Osteocyte (in vitro differentiated cells): ENCODE data around the gene TENM4. TPM values are rescaled to one million over a fixed set of nuclear protein-coding genes. Genes with fewer than 3 reads are reported as not detected.

Experiments
- DNase-seq: peaks from one replicate; pipeline ENCODE4 v3.0.0; 2021; ENCODE audit warnings: mixed read lengths; ENCODE audit not compliant: unreplicated experiment; ENCODE audit errors: extremely low spot score
- H3K27ac Mint-ChIP-seq: one replicate; pipeline ENCODE4 v1.8.0; 2021; ENCODE audit warnings: mild to moderate bottlenecking, mixed read lengths; ENCODE audit not compliant: unreplicated experiment
- H3K27me3 Mint-ChIP-seq: one replicate; pipeline ENCODE4 v1.8.0; 2021; ENCODE audit warnings: mixed read lengths; ENCODE audit not compliant: unreplicated experiment
- H3K36me3 Mint-ChIP-seq: one replicate; pipeline ENCODE4 v1.8.0; 2021; ENCODE audit warnings: mixed read lengths; ENCODE audit not compliant: unreplicated experiment
- H3K4me1 Mint-ChIP-seq: one replicate; pipeline ENCODE4 v1.8.0; 2021; ENCODE audit warnings: mixed read lengths; ENCODE audit not compliant: unreplicated experiment
- H3K4me3 Mint-ChIP-seq: one replicate; pipeline ENCODE4 v1.8.0; 2021; ENCODE audit warnings: mild to moderate bottlenecking, moderate library complexity, mixed read lengths; ENCODE audit not compliant: unreplicated experiment
- H3K9me3 Mint-ChIP-seq: one replicate; pipeline ENCODE4 v1.8.0; 2021; ENCODE audit warnings: mixed read lengths; ENCODE audit not compliant: unreplicated experiment
- total RNA-seq: library from RNA; stranded (reverse); gene quantifications from 2 replicates; pipeline ENCODE4 v1.2.1, GENCODE V29; 2021
- TF ChIP-seq, protein P1 (sequence below): fragments of 200-600 bp; sonication (generic); IDR thresholded peaks from 2 replicates; pipeline ENCODE4 v1.5.0; 2021; ENCODE audit warnings: antibody characterized with exemption, mild to moderate bottlenecking, moderate library complexity

Gene TENM4
- total RNA-seq, 1 donor from 2014 or later = 74.1 TPM

DNA sequence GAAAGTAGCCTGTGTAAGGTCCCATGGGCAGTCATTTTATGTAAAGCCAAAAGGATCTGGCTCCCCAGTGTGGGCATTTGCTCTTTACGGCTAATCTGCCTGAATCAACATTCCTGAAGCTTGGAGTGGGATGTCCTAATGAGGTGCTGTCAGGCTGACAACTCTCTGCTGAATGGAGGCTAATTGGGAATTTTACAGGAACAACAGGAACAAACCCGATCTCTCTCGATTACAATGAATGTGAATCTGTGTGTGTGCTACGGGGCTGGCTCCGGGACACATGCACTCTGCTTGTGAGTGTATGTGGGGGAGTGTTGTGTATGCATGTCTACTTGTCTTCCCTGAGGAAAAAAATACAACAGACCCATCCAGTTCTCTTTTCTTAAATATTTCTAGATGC is 415.2 kb downstream of the TENM4 start:
- TF ChIP-seq, protein P1, sequence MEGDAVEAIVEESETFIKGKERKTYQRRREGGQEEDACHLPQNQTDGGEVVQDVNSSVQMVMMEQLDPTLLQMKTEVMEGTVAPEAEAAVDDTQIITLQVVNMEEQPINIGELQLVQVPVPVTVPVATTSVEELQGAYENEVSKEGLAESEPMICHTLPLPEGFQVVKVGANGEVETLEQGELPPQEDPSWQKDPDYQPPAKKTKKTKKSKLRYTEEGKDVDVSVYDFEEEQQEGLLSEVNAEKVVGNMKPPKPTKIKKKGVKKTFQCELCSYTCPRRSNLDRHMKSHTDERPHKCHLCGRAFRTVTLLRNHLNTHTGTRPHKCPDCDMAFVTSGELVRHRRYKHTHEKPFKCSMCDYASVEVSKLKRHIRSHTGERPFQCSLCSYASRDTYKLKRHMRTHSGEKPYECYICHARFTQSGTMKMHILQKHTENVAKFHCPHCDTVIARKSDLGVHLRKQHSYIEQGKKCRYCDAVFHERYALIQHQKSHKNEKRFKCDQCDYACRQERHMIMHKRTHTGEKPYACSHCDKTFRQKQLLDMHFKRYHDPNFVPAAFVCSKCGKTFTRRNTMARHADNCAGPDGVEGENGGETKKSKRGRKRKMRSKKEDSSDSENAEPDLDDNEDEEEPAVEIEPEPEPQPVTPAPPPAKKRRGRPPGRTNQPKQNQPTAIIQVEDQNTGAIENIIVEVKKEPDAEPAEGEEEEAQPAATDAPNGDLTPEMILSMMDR = no peak
- no peaks in the 10 kb centered on the region for H3K36me3 Mint-ChIP-seq
- H3K9me3 Mint-ChIP-seq = no peaks in the 10 kb centered on the region
- no peaks in the 10 kb centered on the region for H3K27me3 Mint-ChIP-seq
- H3K4me3 Mint-ChIP-seq = no peak overlapping the region
- no peak overlapping the region for H3K27ac Mint-ChIP-seq
- peaks cover 2% of the 10 kb centered on the region for H3K4me1 Mint-ChIP-seq
- no peak for DNase-seq

DNA sequence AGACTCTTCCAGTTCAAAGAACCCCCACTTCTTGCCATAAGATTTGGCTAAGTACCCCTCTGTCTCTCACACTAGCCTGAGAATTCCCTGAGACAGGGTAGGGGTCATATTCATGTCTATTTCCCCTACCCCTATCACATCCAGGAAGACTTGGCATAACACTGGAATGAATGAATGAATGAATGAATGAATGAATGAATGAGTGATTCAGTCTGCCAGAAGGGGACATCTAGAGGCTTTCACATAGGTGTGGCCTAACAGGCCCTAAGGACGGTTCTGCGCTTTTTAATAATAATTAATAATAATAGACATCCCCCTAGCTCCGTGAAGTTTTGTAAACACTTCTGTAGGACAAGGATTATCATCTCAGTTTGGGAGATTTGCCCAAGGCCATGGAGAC is 415.7 kb downstream of the TENM4 start:
- peaks cover 2% of the 10 kb centered on the region for H3K4me1 Mint-ChIP-seq
- no peak overlapping the region for H3K27ac Mint-ChIP-seq
- no peaks in the 10 kb centered on the region for H3K36me3 Mint-ChIP-seq

GRCh38 chr11:79022265-79022664 is 418.6 kb downstream of the TENM4 start:
- H3K4me1 Mint-ChIP-seq = peaks cover 10% of the 10 kb centered on the region
- H3K9me3 Mint-ChIP-seq = no peaks in the 10 kb centered on the region
- no peak for DNase-seq
- H3K4me3 Mint-ChIP-seq = no peak overlapping the region
- no peaks in the 10 kb centered on the region for H3K36me3 Mint-ChIP-seq
- TF ChIP-seq, protein P1 = no peak
- H3K27me3 Mint-ChIP-seq = no peaks in the 10 kb centered on the region
- H3K27ac Mint-ChIP-seq = no peak overlapping the region

More for the DNA sequence above, 415.7 kb downstream of the TENM4 start:
- DNase-seq = no peak
- TF ChIP-seq, protein P1 = no peak
- Mint-ChIP-seq H3K27me3 (no peaks in the 10 kb centered on the region), H3K9me3 (no peaks in the 10 kb centered on the region), H3K4me3 (no peak overlapping the region)

DNA sequence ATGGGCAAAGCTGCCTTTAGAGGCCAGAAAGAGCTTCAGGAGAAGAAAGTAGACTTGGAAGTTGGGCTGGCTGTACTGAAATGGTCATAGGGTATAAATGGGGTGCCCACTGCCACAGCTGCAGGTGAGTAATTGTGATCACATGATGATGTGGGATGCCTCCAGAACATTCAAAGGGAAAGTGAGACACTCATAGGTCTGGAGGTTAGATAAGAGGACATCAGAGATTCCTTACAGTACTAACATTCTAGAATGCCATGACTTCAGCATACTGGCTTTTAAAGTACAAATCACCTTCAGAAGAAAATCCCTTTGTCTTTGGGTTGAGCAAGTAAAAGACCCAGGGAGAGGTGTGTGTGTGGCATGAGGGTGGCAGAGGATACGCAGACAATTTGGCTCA is 419.2 kb downstream of the TENM4 start:
- no peak for DNase-seq
- TF ChIP-seq, protein P1 = no peak
- Mint-ChIP-seq H3K27ac (no peak overlapping the region), H3K4me3 (no peak overlapping the region), H3K9me3 (no peaks in the 10 kb centered on the region), H3K27me3 (no peaks in the 10 kb centered on the region), H3K36me3 (peaks cover 2% of the 10 kb centered on the region), H3K4me1 (peaks cover 8% of the 10 kb centered on the region)

DNA sequence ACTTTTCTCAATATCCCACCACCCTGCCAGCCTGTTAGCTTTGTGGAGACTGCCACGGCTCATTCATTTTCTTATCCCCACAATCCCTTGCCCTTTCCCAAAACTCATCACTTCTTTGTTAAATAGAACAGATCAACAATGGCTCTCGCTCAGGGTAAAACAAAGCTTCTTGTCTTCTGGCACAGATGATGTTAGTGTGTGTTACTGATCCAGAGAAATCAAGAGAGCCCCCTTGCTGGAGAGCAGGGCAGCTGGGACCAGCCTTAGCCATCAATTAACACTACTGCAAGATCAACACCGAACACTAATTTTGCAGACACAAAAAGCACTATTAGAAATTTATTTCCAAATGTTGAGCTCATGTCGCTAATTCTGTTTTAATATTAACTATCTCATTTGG is 420.9 kb downstream of the TENM4 start:
- no peaks in the 10 kb centered on the region for H3K27me3 Mint-ChIP-seq
- H3K4me3 Mint-ChIP-seq = no peak overlapping the region
- peaks cover 6% of the 10 kb centered on the region for H3K36me3 Mint-ChIP-seq
- DNase-seq = no peak
- no peak overlapping the region for H3K27ac Mint-ChIP-seq
- H3K9me3 Mint-ChIP-seq = peaks cover 4% of the 10 kb centered on the region
- H3K4me1 Mint-ChIP-seq = peaks cover 8% of the 10 kb centered on the region
- TF ChIP-seq, protein P1 = no peak
